ENCODE measurements around the gene HDLBP.

- TF ChIP-seq CTCF (conservative IDR thresholded peaks at IDR 0.05; ENCODE audit: low read length) (no peak), EZH2phosphoT487 (IDR thresholded peaks at IDR 0.05; ENCODE audit: borderline replicate concordance, low read depth, low read length) (no peak)
Observed at GRCh38 chr2:241229563-241230401, 85.7 kb downstream of the HDLBP start.
